OCI-LY3 (cell line): ENCODE data around the gene SRSF6.
A peak's percentile ranks its signal among the peaks of the same experiment; 100 is the strongest.

ENCODE experiments used
- H2AFZ ChIP-seq: fragments of 200-600, 300-600 bp; shearing (Covaris generic); 2 replicates; pipeline ENCODE4 v1.6.0; 2014; ENCODE audit warnings: antibody characterized with exemption, low read depth, low read length
- H3K27ac ChIP-seq: fragments of 200-600, 300-600 bp; sonication (generic); 2 replicates; pipeline ENCODE4 v1.5.1; 2014; ENCODE audit warnings: mild to moderate bottlenecking, low read length, moderate library complexity, mixed read lengths
- H3K27me3 ChIP-seq: fragments of 200-600, 300-600 bp; sonication (generic); 2 replicates; pipeline ENCODE4 v1.6.1; 2014; ENCODE audit warnings: low read depth, low read length, mixed read lengths
- H3K36me3 ChIP-seq: fragments of 200-600, 300-600 bp; sonication (generic); replicated peaks from 2 replicates; pipeline ENCODE3; 2014; ENCODE audit warnings: low read depth, low read length, mixed read lengths
- H3K4me1 ChIP-seq: fragments of 300-600, 200-600 bp; sonication (generic); 2 replicates; pipeline ENCODE4 v1.6.1; 2014; ENCODE audit warnings: low read length, mixed read lengths
- H3K4me2 ChIP-seq: fragments of 200-600, 300-600 bp; sonication (generic); 2 replicates; pipeline ENCODE4 v1.6.1; 2014; ENCODE audit warnings: low read length, mixed read lengths
- H3K4me3 ChIP-seq: fragments of 300-600, 200-600 bp; sonication (generic); 2 replicates; pipeline ENCODE4 v1.5.1; 2014; ENCODE audit warnings: antibody characterized with exemption, mild to moderate bottlenecking, low read length, moderate library complexity
- H3K79me2 ChIP-seq: fragments of 300-600, 200-600 bp; shearing (Covaris generic); 2 replicates; pipeline ENCODE4 v1.6.1; 2014; ENCODE audit warnings: mild to moderate bottlenecking, low read length, mixed read lengths
- H3K9ac ChIP-seq: fragments of 300-600, 200-600 bp; shearing (Covaris generic); 2 replicates; pipeline ENCODE4 v1.6.0; 2014; ENCODE audit warnings: mild to moderate bottlenecking, low read length, moderate library complexity
- H3K9me3 ChIP-seq: fragments of 200-600, 300-600 bp; shearing (Covaris generic); 2 replicates; pipeline ENCODE4 v1.6.1; 2014; ENCODE audit warnings: low read length, mixed read lengths; ENCODE audit not compliant: insufficient read depth
- H4K20me1 ChIP-seq: fragments of 200-600, 300-600 bp; sonication (generic); 2 replicates; pipeline ENCODE4 v1.6.1; 2016; ENCODE audit warnings: low read length, mixed read lengths; ENCODE audit not compliant: insufficient read depth
- EZH2phosphoT487 ChIP-seq: fragments of 200-600 bp; shearing (Covaris generic); IDR thresholded peaks from 2 replicates; pipeline ENCODE4 v1.6.1; 2018; ENCODE audit warnings: antibody characterized with exemption, mixed run types, low read depth
- TF ChIP-seq, protein P1 (sequence below): fragments of 200-600, 300-600 bp; sonication (generic); IDR thresholded peaks from 2 replicates; pipeline ENCODE4 v1.5.1; 2014; ENCODE audit warnings: antibody characterized with exemption, low read length, low read depth

The SRSF6 gene

GRCh38 chr20:43457640-43458421 is at the start of gene SRSF6:
TSS of gene SRSF6 (plus strand) at chr20:43457896. CDS start at chr20:43458034, 138 bp downstream.
- H3K4me1 ChIP-seq = peaks cover 16% of the 10 kb centered on the region
- H4K20me1 ChIP-seq = peaks cover 37% of the 10 kb centered on the region
- H3K27ac ChIP-seq = peak within 1 kb of the TSS; percentile 81
- H3K27me3 ChIP-seq = peaks cover 4% of the 10 kb centered on the region; the same call in 1 of the 2 replicates
- no peaks in the 10 kb centered on the region for H3K9me3 ChIP-seq
- H3K79me2 ChIP-seq = peaks cover 50% of the 10 kb centered on the region
- TF ChIP-seq, protein P1, sequence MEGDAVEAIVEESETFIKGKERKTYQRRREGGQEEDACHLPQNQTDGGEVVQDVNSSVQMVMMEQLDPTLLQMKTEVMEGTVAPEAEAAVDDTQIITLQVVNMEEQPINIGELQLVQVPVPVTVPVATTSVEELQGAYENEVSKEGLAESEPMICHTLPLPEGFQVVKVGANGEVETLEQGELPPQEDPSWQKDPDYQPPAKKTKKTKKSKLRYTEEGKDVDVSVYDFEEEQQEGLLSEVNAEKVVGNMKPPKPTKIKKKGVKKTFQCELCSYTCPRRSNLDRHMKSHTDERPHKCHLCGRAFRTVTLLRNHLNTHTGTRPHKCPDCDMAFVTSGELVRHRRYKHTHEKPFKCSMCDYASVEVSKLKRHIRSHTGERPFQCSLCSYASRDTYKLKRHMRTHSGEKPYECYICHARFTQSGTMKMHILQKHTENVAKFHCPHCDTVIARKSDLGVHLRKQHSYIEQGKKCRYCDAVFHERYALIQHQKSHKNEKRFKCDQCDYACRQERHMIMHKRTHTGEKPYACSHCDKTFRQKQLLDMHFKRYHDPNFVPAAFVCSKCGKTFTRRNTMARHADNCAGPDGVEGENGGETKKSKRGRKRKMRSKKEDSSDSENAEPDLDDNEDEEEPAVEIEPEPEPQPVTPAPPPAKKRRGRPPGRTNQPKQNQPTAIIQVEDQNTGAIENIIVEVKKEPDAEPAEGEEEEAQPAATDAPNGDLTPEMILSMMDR = no peak
- no peak for TF ChIP-seq EZH2phosphoT487
- peak within 1 kb of the TSS; percentile 78 for H3K4me3 ChIP-seq
- H3K36me3 ChIP-seq = peaks cover 32% of the 10 kb centered on the region
- H2AFZ ChIP-seq = peak within 1 kb of the TSS; percentile 93
- peak within 1 kb of the TSS; percentile 96 for H3K9ac ChIP-seq
- H3K4me2 ChIP-seq = peak within 1 kb of the TSS; percentile 81

- Histone ChIP-seq H3K27ac (no peak overlapping the region), H2AFZ (peak overlapping the region; percentile 44), H3K27me3 (peaks cover 43% of the 10 kb centered on the region), H4K20me1 (no peaks in the 10 kb centered on the region), H3K9ac (no peak overlapping the region), H3K79me2 (no peaks in the 10 kb centered on the region), H3K36me3 (no peaks in the 10 kb centered on the region), H3K4me3 (no peak overlapping the region), H3K4me1 (peaks cover 6% of the 10 kb centered on the region; the same call in 1 of the 2 replicates), H3K9me3 (peaks cover 6% of the 10 kb centered on the region; the same call in 1 of the 2 replicates), H3K4me2 (peak overlapping the region; percentile 35)
- no peak for TF ChIP-seq EZH2phosphoT487
- TF ChIP-seq, protein P1 = peak; percentile 97
Measured at GRCh38 chr20:43408848-43409576, 48.7 kb upstream of the SRSF6 start.

DNA sequence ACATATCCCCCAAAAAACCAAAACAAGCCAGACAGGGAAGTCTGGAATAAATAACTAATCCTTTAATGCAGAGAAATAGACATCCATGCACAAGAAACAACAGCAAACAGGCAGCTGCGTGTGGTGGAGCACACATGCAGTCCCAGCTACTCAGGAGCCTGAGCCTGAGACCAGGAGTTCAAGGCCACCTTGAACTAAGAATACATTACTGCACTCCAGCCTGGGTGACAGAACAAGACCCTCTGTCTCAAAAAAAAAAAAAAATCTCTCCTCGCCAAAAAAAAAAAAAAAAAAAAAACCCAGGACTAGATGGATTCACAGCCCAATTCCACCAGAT is 48.2 kb upstream of the SRSF6 start:
- H3K4me2 ChIP-seq = no peak overlapping the region
- peaks cover 6% of the 10 kb centered on the region; the same call in 1 of the 2 replicates for H3K9me3 ChIP-seq
- H3K4me1 ChIP-seq = peaks cover 6% of the 10 kb centered on the region; the same call in 1 of the 2 replicates
- no peak for TF ChIP-seq EZH2phosphoT487
- H3K9ac ChIP-seq = no peak overlapping the region
- peaks cover 47% of the 10 kb centered on the region for H3K27me3 ChIP-seq
- no peaks in the 10 kb centered on the region for H3K36me3 ChIP-seq
- no peaks in the 10 kb centered on the region for H4K20me1 ChIP-seq
- H3K79me2 ChIP-seq = no peaks in the 10 kb centered on the region
- H2AFZ ChIP-seq = no peak overlapping the region
- no peak overlapping the region for H3K4me3 ChIP-seq
- no peak overlapping the region for H3K27ac ChIP-seq

DNA sequence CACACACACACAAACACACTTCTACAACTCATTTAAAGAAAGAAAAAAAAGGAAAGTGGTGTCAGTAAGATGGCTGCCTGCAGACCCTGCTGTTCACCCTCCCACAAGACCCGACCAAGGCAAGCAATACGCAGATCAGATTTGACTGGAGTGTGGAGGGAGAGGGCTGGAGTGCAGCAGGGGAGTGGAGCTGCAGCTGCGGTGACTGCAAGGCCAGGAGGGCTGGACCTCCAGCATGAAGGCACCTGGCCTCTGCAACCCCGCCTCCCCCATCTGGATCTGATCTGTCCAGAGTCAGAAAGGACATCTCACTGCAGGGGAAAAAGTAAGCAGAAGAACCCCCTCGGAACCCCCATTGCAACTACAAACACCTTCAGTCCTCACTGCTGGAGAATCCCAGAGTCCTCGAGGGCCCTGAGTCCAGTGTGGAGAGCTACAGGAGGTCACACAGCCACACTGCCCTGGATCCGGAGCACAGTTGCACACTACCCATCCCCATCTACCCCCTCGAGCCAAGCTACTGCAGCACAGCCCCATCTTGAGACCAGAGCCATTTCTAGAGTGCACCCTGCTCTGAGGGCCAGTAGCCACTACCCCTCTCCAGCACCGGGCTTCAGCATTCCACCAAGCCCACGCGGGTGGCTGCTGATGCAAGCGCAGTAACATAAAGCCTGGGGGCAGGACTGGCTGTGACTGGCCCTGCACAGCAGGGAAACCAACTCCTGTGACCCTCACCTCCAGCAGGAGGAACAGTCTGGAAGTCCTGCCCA is 41.9 kb upstream of the SRSF6 start:
- H3K27me3 ChIP-seq = peaks cover 16% of the 10 kb centered on the region
- H3K79me2 ChIP-seq = no peaks in the 10 kb centered on the region
- H3K36me3 ChIP-seq = no peaks in the 10 kb centered on the region
- no peaks in the 10 kb centered on the region for H4K20me1 ChIP-seq
- H3K4me3 ChIP-seq = no peak overlapping the region
- no peak overlapping the region for H2AFZ ChIP-seq
- no peak overlapping the region for H3K4me2 ChIP-seq
- no peaks in the 10 kb centered on the region for H3K4me1 ChIP-seq
- H3K27ac ChIP-seq = no peak overlapping the region
- no peak overlapping the region for H3K9ac ChIP-seq
- TF ChIP-seq, protein P1 = no peak
- TF ChIP-seq EZH2phosphoT487 = no peak
- peaks cover 11% of the 10 kb centered on the region; the same call in 1 of the 2 replicates for H3K9me3 ChIP-seq
